HepG2 (cell line): ENCODE results near the gene OLFM2. TPM values are rescaled to one million over a fixed set of nuclear protein-coding genes. Genes with fewer than 3 reads are reported as not detected.

Experiments
- ATF4 ChIP-seq, 2 experiments: fragments of 450-650 bp in 1 of 2; sonication (generic) in 1 of 2; formaldehyde crosslinking; IDR thresholded peaks; 2 replicates each; pipeline versions ENCODE4 v1.5.0 to v1.8.0; 2020 to 2022; ENCODE audit warnings: mild to moderate bottlenecking in 1 of 2, missing genetic modification reagents in 1 of 2
- ATF5 ChIP-seq: sonication (generic); formaldehyde crosslinking; IDR thresholded peaks from 2 replicates; pipeline ENCODE4 v1.4.0; 2020; ENCODE audit warnings: mild to moderate bottlenecking, low read depth, missing genetic modification reagents
- BCL6 ChIP-seq: IDR thresholded peaks from 2 replicates; pipeline ENCODE4 v1.6.1; 2016; ENCODE audit warnings: missing genetic modification reagents, missing compliant biosample characterization
- BRD4 ChIP-seq: sonication (generic); formaldehyde crosslinking; IDR thresholded peaks from 2 replicates; pipeline ENCODE4 v1.4.0; 2020; ENCODE audit warnings: missing genetic modification reagents
- CEBPG ChIP-seq: IDR thresholded peaks from 2 replicates; pipeline ENCODE4 v1.6.1; 2016
- CEBPZ ChIP-seq: IDR thresholded peaks from 2 replicates; pipeline ENCODE4 v1.6.1; 2012; ENCODE audit warnings: low read length, improper control_type of control experiment
- CREB3 ChIP-seq: sonication (generic); formaldehyde crosslinking; IDR thresholded peaks from 2 replicates; pipeline ENCODE4 v1.5.0; 2020; ENCODE audit warnings: missing genetic modification reagents
- DNMT1 ChIP-seq: sonication (generic); formaldehyde crosslinking; IDR thresholded peaks from 2 replicates; pipeline ENCODE4 v1.5.1; 2020; ENCODE audit warnings: mild to moderate bottlenecking, missing genetic modification reagents
- IRX3 ChIP-seq: sonication (generic); formaldehyde crosslinking; IDR thresholded peaks from 2 replicates; pipeline ENCODE4 v1.8.1; 2023; ENCODE audit warnings: mild to moderate bottlenecking, low read depth, missing genetic modification reagents, borderline replicate concordance
- KAT7 ChIP-seq: IDR thresholded peaks from 2 replicates; pipeline ENCODE4 v1.6.1; 2018; ENCODE audit warnings: borderline replicate concordance, missing compliant biosample characterization
- SUZ12 ChIP-seq: fragments of 150-350 bp; IDR thresholded peaks from 2 replicates; pipeline ENCODE4 v1.6.1; 2014; ENCODE audit warnings: low read depth, low read length
- U2AF1 ChIP-seq: fragments of 200-400 bp; formaldehyde crosslinking; optimal IDR thresholded peaks from 2 replicates; pipeline ENCODE3; 2017; ENCODE audit warnings: mild to moderate bottlenecking, low read depth, low read length
- XRCC5 ChIP-seq: fragments of 200-400 bp; formaldehyde crosslinking; optimal IDR thresholded peaks from 2 replicates; pipeline ENCODE3; 2017; ENCODE audit warnings: mild to moderate bottlenecking, low read length
- ZFP41 ChIP-seq: sonication (generic); formaldehyde crosslinking; IDR thresholded peaks from 2 replicates; pipeline ENCODE4 v1.4.0; 2020; ENCODE audit warnings: mild to moderate bottlenecking, missing genetic modification reagents, borderline replicate concordance
- ZNF235 ChIP-seq: sonication (generic); formaldehyde crosslinking; IDR thresholded peaks from 2 replicates; pipeline ENCODE4 v1.8.1; 2023; ENCODE audit warnings: mild to moderate bottlenecking, missing genetic modification reagents, borderline replicate concordance
- ZNF3 ChIP-seq: IDR thresholded peaks from 2 replicates; pipeline ENCODE4 v1.7.0; 2017; ENCODE audit warnings: inconsistent platforms
- ZNF331 ChIP-seq: sonication (generic); formaldehyde crosslinking; IDR thresholded peaks from 2 replicates; pipeline ENCODE4 v1.4.0; 2020; ENCODE audit warnings: missing genetic modification reagents
- polyA plus RNA-seq, 8 experiments: library from polyadenylated mRNA; depleted of rRNA in 3 of 8; stranded (reverse) in 7 of 8; unstranded in 1 of 8; fragments of >200 nt; fragmentation: Illumina TruSeq in 4 of 8; extraction: Trizol in 4 of 8; gene quantifications; 2 replicates each; pipeline versions ENCODE4 v1.2.1 to v1.2.3, GENCODE V29; 2011 to 2016; ENCODE audit warnings: low read depth in 4 of 8, missing spikeins in 1 of 8, mixed read lengths in 1 of 8; ENCODE audit not compliant: insufficient read depth in 1 of 8
- total RNA-seq, 5 experiments: library from RNA; depleted of rRNA; stranded (reverse); fragments of >200 nt; fragmentation: Illumina TruSeq; extraction: Trizol; gene quantifications; 2 replicates each; pipeline ENCODE4 v1.2.3, GENCODE V29; 2016; ENCODE audit warnings: low read depth in 1 of 5
- TF ChIP-seq, protein P1 (sequence below): IDR thresholded peaks from 2 replicates; pipeline ENCODE4 v1.6.1; 2016; ENCODE audit warnings: low read depth
- TF ChIP-seq, protein P2 (sequence below): IDR thresholded peaks from 2 replicates; pipeline ENCODE4 v1.6.1; 2016; ENCODE audit warnings: low read depth, borderline replicate concordance
- TF ChIP-seq, protein P3 (sequence below): sonication (generic); formaldehyde crosslinking; IDR thresholded peaks from 2 replicates; pipeline ENCODE4 v1.8.0; 2022; ENCODE audit warnings: mild to moderate bottlenecking, missing genetic modification reagents; ENCODE audit not compliant: insufficient replicate concordance

OLFM2 gene
- total and polyA plus RNA-seq, 2 of the 13 experiments (the other 11 are each of a cell fraction or from before 2014, with no cell fraction given) = 0.20 to 0.51 TPM

DNA sequence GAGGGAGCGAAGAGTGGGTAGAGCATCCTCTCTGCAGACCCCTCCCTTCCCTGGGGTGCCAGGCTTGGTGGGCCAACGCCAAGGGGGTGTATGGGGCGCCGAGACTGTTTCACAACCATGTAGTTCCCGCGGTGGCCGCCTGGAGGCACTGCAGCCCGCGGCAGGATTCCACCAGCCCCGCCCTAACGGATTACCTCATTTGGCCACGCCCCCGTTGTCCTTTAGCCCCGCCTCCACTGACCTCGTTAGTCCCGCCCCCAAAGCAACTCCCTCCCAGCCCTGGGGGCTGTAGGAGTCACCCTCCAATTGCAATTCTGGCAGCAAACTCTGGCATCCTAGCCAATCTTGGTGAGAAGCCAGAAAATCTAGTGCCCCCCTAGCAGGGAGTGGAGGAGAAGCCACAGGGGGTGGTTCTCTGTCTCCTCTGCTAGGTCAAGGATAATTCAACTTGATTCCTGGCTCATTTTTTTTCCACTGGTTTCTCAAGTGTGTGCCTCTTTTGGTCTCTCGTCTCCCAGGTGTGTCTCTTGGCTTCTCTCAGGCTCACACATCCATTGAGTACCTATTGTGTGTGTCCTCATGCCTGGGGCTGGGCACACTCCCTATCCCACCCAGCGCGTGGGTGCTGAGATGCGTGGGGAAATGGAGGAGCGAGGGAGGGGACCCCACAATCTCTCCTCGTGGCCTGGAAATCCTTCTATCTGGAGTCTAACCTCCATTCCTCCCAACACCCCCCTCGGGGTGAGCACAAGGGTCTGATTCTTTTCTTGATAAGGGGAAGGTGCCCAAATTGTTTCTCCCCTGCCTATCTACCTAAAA, 2.0 kb downstream of the OLFM2 start (continued):
- TF ChIP-seq ATF4 (CRISPR knock-in tag; IDR thresholded peaks at IDR 0.05) (no peak), KAT7 (CRISPR knock-in tag) (no peak), CREB3 (CRISPR knock-in tag) (no peak), DNMT1 (CRISPR knock-in tag) (no peak), IRX3 (CRISPR knock-in tag) (no peak), SUZ12 (no peak), ZNF235 (no peak), CEBPZ (no peak), XRCC5 (no peak), ZNF331 (CRISPR knock-in tag) (no peak), CEBPG (CRISPR knock-in tag) (peak; percentile 72), ATF5 (CRISPR knock-in tag) (no peak), ZNF3 (CRISPR knock-in tag) (no peak), ZFP41 (CRISPR knock-in tag) (no peak), BCL6 (CRISPR knock-in tag) (no peak), U2AF1 (no peak), BRD4 (CRISPR knock-in tag) (no peak)
- TF ChIP-seq, protein P1, sequence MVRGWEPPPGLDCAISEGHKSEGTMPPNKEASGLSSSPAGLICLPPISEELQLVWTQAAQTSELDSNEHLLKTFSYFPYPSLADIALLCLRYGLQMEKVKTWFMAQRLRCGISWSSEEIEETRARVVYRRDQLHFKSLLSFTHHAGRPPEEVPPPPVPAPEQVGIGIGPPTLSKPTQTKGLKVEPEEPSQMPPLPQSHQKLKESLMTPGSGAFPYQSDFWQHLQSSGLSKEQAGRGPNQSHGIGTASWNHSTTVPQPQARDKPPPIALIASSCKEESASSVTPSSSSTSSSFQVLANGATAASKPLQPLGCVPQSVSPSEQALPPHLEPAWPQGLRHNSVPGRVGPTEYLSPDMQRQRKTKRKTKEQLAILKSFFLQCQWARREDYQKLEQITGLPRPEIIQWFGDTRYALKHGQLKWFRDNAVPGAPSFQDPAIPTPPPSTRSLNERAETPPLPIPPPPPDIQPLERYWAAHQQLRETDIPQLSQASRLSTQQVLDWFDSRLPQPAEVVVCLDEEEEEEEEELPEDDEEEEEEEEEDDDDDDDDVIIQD = no peak
- TF ChIP-seq, protein P2, sequence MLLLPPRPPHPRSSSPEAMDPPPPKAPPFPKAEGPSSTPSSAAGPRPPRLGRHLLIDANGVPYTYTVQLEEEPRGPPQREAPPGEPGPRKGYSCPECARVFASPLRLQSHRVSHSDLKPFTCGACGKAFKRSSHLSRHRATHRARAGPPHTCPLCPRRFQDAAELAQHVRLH (CRISPR knock-in tag) = peak; percentile 58; the same call in 1 of the 2 replicates
- TF ChIP-seq, protein P3, sequence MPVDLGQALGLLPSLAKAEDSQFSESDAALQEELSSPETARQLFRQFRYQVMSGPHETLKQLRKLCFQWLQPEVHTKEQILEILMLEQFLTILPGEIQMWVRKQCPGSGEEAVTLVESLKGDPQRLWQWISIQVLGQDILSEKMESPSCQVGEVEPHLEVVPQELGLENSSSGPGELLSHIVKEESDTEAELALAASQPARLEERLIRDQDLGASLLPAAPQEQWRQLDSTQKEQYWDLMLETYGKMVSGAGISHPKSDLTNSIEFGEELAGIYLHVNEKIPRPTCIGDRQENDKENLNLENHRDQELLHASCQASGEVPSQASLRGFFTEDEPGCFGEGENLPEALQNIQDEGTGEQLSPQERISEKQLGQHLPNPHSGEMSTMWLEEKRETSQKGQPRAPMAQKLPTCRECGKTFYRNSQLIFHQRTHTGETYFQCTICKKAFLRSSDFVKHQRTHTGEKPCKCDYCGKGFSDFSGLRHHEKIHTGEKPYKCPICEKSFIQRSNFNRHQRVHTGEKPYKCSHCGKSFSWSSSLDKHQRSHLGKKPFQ = no peak
